A549 (cell line): ENCODE measurements around the gene CDH4. TPM values are rescaled to one million over a fixed set of nuclear protein-coding genes. Genes with fewer than 3 reads are reported as not detected.

Experiments
- ATAC-seq, 2 experiments: fragments of 200-7000 bp in 1 of 2; fragments of >200 bp in 1 of 2; cut with Nextera tagmentation in 1 of 2; cut with Tn5 transposase in 1 of 2; 3 replicates each; pipeline versions ENCODE4 v1.8.0 to v1.9.1; 2018 to 2020; ENCODE audit warnings: mild to moderate bottlenecking in 1 of 2, moderate library complexity in 1 of 2
- CTCF ChIA-PET: fragments of 300-600 bp; sonication (Branson Sonifier 250); formaldehyde crosslinking; extraction: SDS; loops from one replicate; lab custom pipeline; 2021; ENCODE audit warnings: antibody characterized with exemption, inconsistent platforms; lab: Yijun Ruan, JAX
- POLR2A ChIA-PET: fragments of 350-600 bp; formaldehyde crosslinking; extraction: SDS; loops from one replicate; lab custom pipeline; 2021; ENCODE audit warnings: antibody characterized with exemption, inconsistent platforms; lab: Yijun Ruan, JAX
- DNase-seq, 2 experiments: peaks; one replicate each; pipeline versions ENCODE4 v3.0.0 to v3.0.0-alpha.2; 2011 to 2016; ENCODE audit warnings: low read depth in 1 of 2, low spot score in 1 of 2
- FAIRE-seq: peaks from 2 replicates; lab custom pipeline; 2011; peaks lifted over from hg19 to GRCh38; lab: Jason Lieb, UNC
- H3K27ac ChIP-seq, 2 experiments: fragments of >200 bp; sonication (Bioruptor Twin); formaldehyde crosslinking; 3 replicates each; pipeline ENCODE4 v1.5.1; 2016 to 2017
- H3K4me1 ChIP-seq: fragments of >200 bp; sonication (Bioruptor Twin); formaldehyde crosslinking; 3 replicates; pipeline ENCODE4 v1.6.1; 2016
- H3K4me2 ChIP-seq: fragments of >200 bp; sonication (Bioruptor Twin); formaldehyde crosslinking; 3 replicates; pipeline ENCODE4 v1.6.1; 2016
- H3K4me3 ChIP-seq: fragments of >200 bp; sonication (Bioruptor Twin); formaldehyde crosslinking; 3 replicates; pipeline ENCODE4 v1.5.1; 2016
- H3K9me3 ChIP-seq: fragments of >200 bp; sonication (Bioruptor Twin); formaldehyde crosslinking; 3 replicates; pipeline ENCODE4 v1.6.1; 2016
- BHLHE40 ChIP-seq: IDR thresholded peaks from 2 replicates; pipeline ENCODE4 v1.6.1; 2012; ENCODE audit warnings: low read depth, low read length, inconsistent platforms
- CHD4 ChIP-seq: fragments of 200-600 bp; sonication (generic); IDR thresholded peaks from 2 replicates; pipeline ENCODE4 v1.6.1; 2016; ENCODE audit warnings: antibody characterized with exemption, mild to moderate bottlenecking, borderline replicate concordance
- KDM1A ChIP-seq: fragments of 200-600 bp; sonication (generic); IDR thresholded peaks from 2 replicates; pipeline ENCODE4 v1.6.1; 2016; ENCODE audit warnings: low read depth, mild to moderate bottlenecking
- MAFK ChIP-seq: fragments of 450-650 bp; IDR thresholded peaks from 2 replicates; pipeline ENCODE4 v1.6.1; 2014; ENCODE audit not compliant: partially characterized antibody
- MYC ChIP-seq: IDR thresholded peaks from 2 replicates; pipeline ENCODE4 v1.6.1; 2012; ENCODE audit warnings: mild to moderate bottlenecking, inconsistent platforms, low read length, improper control_type of control experiment, borderline replicate concordance
- POLR2A ChIP-seq: IDR thresholded peaks from 2 replicates; pipeline ENCODE4 v1.6.1; 2012; ENCODE audit warnings: mild to moderate bottlenecking, low read length
- POLR2AphosphoS2 ChIP-seq: conservative IDR thresholded peaks from 2 replicates; pipeline ENCODE4 v1.6.1; 2012; ENCODE audit warnings: low read length, improper control_type of control experiment, inconsistent platforms
- RARB ChIP-seq: fragments of 250-450 bp; sonication (Bioruptor Pico); IDR thresholded peaks from 2 replicates; pipeline ENCODE4 v1.8.0; 2021; ENCODE audit warnings: mild to moderate bottlenecking, moderate library complexity
- RFX5 ChIP-seq: fragments of 450-650 bp; IDR thresholded peaks from 2 replicates; pipeline ENCODE4 v1.7.1; 2014; ENCODE audit warnings: antibody characterized with exemption, mild to moderate bottlenecking, moderate library complexity
- RNF2 ChIP-seq: fragments of 200-600 bp; sonication (generic); IDR thresholded peaks from 2 replicates; pipeline ENCODE4 v1.6.1; 2016; ENCODE audit warnings: low read depth, mild to moderate bottlenecking, antibody characterized with exemption, moderate library complexity, borderline replicate concordance
- SMC3 ChIP-seq: fragments of >200 bp; sonication (Bioruptor Twin); formaldehyde crosslinking; IDR thresholded peaks from 3 replicates; pipeline ENCODE4 v1.6.1; 2018; ENCODE audit warnings: inconsistent platforms
- TP53 ChIP-seq: fragments of 250-450 bp; sonication (Bioruptor Pico); IDR thresholded peaks from 2 replicates; pipeline ENCODE4 v1.5.0; 2021; ENCODE audit warnings: mild to moderate bottlenecking, moderate library complexity
- USF2 ChIP-seq: fragments of 450-650 bp; IDR thresholded peaks from 2 replicates; pipeline ENCODE4 v1.6.1; 2014; ENCODE audit warnings: antibody characterized with exemption
- ZC3H11A ChIP-seq: fragments of 450-650 bp; IDR thresholded peaks from 2 replicates; pipeline ENCODE4 v1.6.1; 2014; ENCODE audit warnings: antibody characterized with exemption, mild to moderate bottlenecking
- ZSCAN20 ChIP-seq: fragments of 250-450 bp; sonication (Bioruptor Pico); IDR thresholded peaks from 2 replicates; pipeline ENCODE4 v1.8.0; 2022; ENCODE audit warnings: mild to moderate bottlenecking, moderate library complexity
- WGBS: methylation state at CpG from one replicate; pipeline ENCODE4 v1.1.6; 2017; ENCODE audit errors: missing lambda C conversion rate; 5-methylcytosine and 5-hydroxymethylcytosine counted together
- polyA plus RNA-seq, 4 experiments: library from polyadenylated mRNA; depleted of rRNA in 3 of 4; stranded (reverse); fragments of >200 nt; fragmentation: RNase III in 1 of 4; extraction: RNeasy Plus Mini Kit Qiagen cat#74134 plus additional on column Dnase treatment in 1 of 4; gene quantifications; 2 replicates in 3 of 4; 3 replicates in 1 of 4; pipeline ENCODE4 v1.2.3, GENCODE V29; 2011 to 2017
- TF ChIP-seq, protein P1 (sequence below): IDR thresholded peaks from 2 replicates; pipeline ENCODE4 v1.6.1; 2012; ENCODE audit warnings: low read depth, borderline replicate concordance
- TF ChIP-seq, protein P2 (sequence below): fragments of >200 bp; sonication (Bioruptor Twin); formaldehyde crosslinking; IDR thresholded peaks from 3 replicates; pipeline ENCODE4 v1.5.1; 2016
- TF ChIP-seq, protein P3 (sequence below): fragments of 250-450 bp; sonication (Bioruptor Pico); IDR thresholded peaks from 2 replicates; pipeline ENCODE4 v1.5.0; 2020; ENCODE audit warnings: low read depth, mild to moderate bottlenecking, moderate library complexity

CDH4 gene
- polyA plus RNA-seq, 2 of the 4 experiments (the other 2 are of a cell fraction) = 3.4 to 10.3 TPM

- H3K4me2 ChIP-seq = no peak overlapping the region
- no peaks in the 10 kb centered on the region for H3K4me1 ChIP-seq
- FAIRE-seq (no peak), ATAC-seq (no peak), DNase-seq (no peak)
- 86% methylated on average over 32 of the region's 43 CpGs for WGBS
- POLR2A ChIA-PET = no interaction called here
- H3K9me3 ChIP-seq = no peaks in the 10 kb centered on the region
- TF ChIP-seq ZSCAN20 = no peak
- no peak for TF ChIP-seq RNF2
- TF ChIP-seq, protein P1, sequence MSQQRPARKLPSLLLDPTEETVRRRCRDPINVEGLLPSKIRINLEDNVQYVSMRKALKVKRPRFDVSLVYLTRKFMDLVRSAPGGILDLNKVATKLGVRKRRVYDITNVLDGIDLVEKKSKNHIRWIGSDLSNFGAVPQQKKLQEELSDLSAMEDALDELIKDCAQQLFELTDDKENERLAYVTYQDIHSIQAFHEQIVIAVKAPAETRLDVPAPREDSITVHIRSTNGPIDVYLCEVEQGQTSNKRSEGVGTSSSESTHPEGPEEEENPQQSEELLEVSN = no peak
- TF ChIP-seq CHD4 = no peak
- TF ChIP-seq, protein P2, sequence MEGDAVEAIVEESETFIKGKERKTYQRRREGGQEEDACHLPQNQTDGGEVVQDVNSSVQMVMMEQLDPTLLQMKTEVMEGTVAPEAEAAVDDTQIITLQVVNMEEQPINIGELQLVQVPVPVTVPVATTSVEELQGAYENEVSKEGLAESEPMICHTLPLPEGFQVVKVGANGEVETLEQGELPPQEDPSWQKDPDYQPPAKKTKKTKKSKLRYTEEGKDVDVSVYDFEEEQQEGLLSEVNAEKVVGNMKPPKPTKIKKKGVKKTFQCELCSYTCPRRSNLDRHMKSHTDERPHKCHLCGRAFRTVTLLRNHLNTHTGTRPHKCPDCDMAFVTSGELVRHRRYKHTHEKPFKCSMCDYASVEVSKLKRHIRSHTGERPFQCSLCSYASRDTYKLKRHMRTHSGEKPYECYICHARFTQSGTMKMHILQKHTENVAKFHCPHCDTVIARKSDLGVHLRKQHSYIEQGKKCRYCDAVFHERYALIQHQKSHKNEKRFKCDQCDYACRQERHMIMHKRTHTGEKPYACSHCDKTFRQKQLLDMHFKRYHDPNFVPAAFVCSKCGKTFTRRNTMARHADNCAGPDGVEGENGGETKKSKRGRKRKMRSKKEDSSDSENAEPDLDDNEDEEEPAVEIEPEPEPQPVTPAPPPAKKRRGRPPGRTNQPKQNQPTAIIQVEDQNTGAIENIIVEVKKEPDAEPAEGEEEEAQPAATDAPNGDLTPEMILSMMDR = no peak
- TF ChIP-seq, protein P3, sequence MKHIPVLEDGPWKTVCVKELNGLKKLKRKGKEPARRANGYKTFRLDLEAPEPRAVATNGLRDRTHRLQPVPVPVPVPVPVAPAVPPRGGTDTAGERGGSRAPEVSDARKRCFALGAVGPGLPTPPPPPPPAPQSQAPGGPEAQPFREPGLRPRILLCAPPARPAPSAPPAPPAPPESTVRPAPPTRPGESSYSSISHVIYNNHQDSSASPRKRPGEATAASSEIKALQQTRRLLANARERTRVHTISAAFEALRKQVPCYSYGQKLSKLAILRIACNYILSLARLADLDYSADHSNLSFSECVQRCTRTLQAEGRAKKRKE (CRISPR knock-in tag) = no peak
- no peak for TF ChIP-seq POLR2AphosphoS2
- TF ChIP-seq MAFK = no peak
- TF ChIP-seq BHLHE40 = no peak
- TF ChIP-seq RFX5 = no peak
- TF ChIP-seq ZC3H11A = no peak
- no peak for TF ChIP-seq MYC
- TF ChIP-seq POLR2A = no peak
- no peak overlapping the region for H3K4me3 ChIP-seq
- CTCF ChIA-PET = no interaction called here
- no peak overlapping the region for H3K27ac ChIP-seq
Measured at GRCh38 chr20:61927826-61928541, 675.9 kb downstream of the CDH4 start.

DNA sequence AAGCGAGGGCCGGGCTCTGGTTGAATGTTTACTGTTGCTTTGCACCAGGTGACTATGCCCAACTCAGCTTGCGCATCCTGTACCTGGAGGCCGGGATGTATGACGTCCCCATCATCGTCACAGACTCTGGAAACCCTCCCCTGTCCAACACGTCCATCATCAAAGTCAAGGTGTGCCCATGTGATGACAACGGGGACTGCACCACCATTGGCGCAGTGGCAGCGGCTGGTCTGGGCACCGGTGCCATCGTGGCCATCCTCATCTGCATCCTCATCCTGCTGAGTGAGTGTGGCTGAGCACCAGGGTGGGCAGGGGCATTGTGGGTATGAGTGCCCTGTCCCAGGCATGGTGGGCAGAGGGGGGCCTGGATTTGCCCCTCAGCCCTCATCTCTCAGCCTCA, 677.5 kb downstream of the CDH4 start:
- H3K9me3 ChIP-seq = no peaks in the 10 kb centered on the region
- ATAC-seq = no peak
- POLR2A ChIA-PET = no interaction called here

GRCh38 chr20:61929971-61930666, 678.1 kb downstream of the CDH4 start:
- H3K27ac ChIP-seq = no peak overlapping the region
- WGBS = 92% methylated on average over 10 of the region's 12 CpGs
- ChIA-PET CTCF (no interaction called here), POLR2A (no interaction called here)
- H3K9me3 ChIP-seq = no peaks in the 10 kb centered on the region
- TF ChIP-seq KDM1A (no peak), USF2 (peak; percentile 60), RARB (CRISPR knock-in tag) (no peak)
- no peak for DNase-seq
- H3K4me3 ChIP-seq = no peak overlapping the region
- no peaks in the 10 kb centered on the region for H3K4me1 ChIP-seq
- H3K4me2 ChIP-seq = no peak overlapping the region
- no peak for FAIRE-seq
- peak in 1 of 2 experiments; percentile 28; a peak in 2 of 6 replicates for ATAC-seq

More for the DNA sequence above, 677.5 kb downstream of the CDH4 start:
- FAIRE-seq = no peak
- Histone ChIP-seq H3K27ac (no peak overlapping the region), H3K4me3 (no peak overlapping the region), H3K4me2 (no peak overlapping the region), H3K4me1 (no peaks in the 10 kb centered on the region)
- 86% methylated on average over 4 of the region's 12 CpGs for WGBS
- no peak for DNase-seq
- no peak for TF ChIP-seq SMC3
- TF ChIP-seq TP53 = no peak
- CTCF ChIA-PET = no interaction called here
